Measurements from ENCODE around the gene PTDSS2.
"Not testable (repeated sequence)": the region's sequence is repeated elsewhere in the genome, so short reads cannot be mapped to it uniquely, and the experiment has no call there.

PTDSS2 gene

GRCh38 chr11:512761-513595, 62.9 kb downstream of the PTDSS2 start:
- Histone ChIP-seq H3K9ac (no peak overlapping the region), H3K27me3 (ENCODE audit: insufficient read depth, low read depth) (no peaks in the 10 kb centered on the region), H3K4me2 (no peak overlapping the region), H3K4me1 (ENCODE audit: low read depth, poor library complexity, severe bottlenecking) (no peaks in the 10 kb centered on the region), H2AFZ (ENCODE audit: low read depth) (no peak overlapping the region), H3K27ac (no peak overlapping the region), H4K20me1 (ENCODE audit: insufficient read depth) (no peaks in the 10 kb centered on the region), H3K4me3 (IDR thresholded peaks at IDR 0.05; ENCODE audit: insufficient read depth, low read depth, low read length) (no peak overlapping the region), H3K79me2 (ENCODE audit: insufficient read depth, low read depth) (no peaks in the 10 kb centered on the region), H3K36me3 (ENCODE audit: insufficient read depth) (no peaks in the 10 kb centered on the region)
- TF ChIP-seq CTCF (conservative IDR thresholded peaks at IDR 0.05; ENCODE audit: low read depth, low read length), result no peak

DNA sequence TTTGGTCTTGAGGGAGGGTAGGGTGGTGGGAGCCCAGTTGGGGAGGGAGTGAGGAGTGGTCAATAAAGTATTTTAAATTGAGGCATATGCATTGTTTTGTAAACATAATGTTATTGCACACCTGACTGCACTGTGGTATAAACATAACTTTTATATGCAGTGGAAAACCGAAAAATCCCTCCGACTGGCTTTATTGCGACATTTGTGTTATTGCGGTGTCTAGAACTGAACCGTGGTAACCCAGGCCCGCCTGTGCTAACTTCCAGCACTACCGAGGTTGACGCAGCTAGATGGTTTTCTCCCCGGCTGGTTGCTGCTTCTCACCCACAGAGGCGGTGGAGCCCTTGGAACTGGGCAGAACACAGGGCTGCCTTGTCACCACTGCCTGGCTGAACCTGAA, 64.5 kb downstream of the PTDSS2 start:
- TF ChIP-seq CTCF (conservative IDR thresholded peaks at IDR 0.05; ENCODE audit: low read depth, low read length), result no peak
- Histone ChIP-seq H3K4me3 (IDR thresholded peaks at IDR 0.05; ENCODE audit: insufficient read depth, low read depth, low read length) (no peak overlapping the region), H3K79me2 (ENCODE audit: insufficient read depth, low read depth) (no peaks in the 10 kb centered on the region), H3K9ac (no peak overlapping the region), H3K27me3 (ENCODE audit: insufficient read depth, low read depth) (no peaks in the 10 kb centered on the region), H2AFZ (ENCODE audit: low read depth) (no peak overlapping the region), H3K4me2 (no peak overlapping the region), H3K4me1 (ENCODE audit: low read depth, poor library complexity, severe bottlenecking) (no peaks in the 10 kb centered on the region), H3K36me3 (ENCODE audit: insufficient read depth) (no peaks in the 10 kb centered on the region), H3K27ac (no peak overlapping the region), H4K20me1 (ENCODE audit: insufficient read depth) (no peaks in the 10 kb centered on the region)

DNA sequence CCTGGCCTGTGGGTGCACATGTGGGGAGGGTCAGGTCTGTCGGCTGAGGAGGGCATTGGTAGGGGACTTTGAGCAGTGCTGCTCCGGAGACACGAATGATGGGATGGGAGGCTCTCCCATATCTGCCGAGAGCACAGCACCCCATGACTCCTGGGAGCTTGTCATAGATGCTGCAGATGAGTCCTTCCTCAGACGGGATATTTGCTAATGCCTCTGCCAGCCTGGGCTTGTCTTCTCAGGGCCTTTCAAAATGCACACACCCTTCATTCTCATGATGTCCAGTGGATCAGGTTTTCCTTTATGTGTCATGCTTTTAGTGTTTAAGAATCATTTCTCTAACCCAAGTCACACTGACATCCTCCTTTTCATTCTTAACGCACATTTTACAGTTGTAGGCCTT, 65.1 kb downstream of the PTDSS2 start:
- no peak overlapping the region for H3K4me2 ChIP-seq
- H2AFZ ChIP-seq (ENCODE audit: low read depth), result no peak overlapping the region
- H4K20me1 ChIP-seq (ENCODE audit: insufficient read depth), result no peaks in the 10 kb centered on the region
- H3K79me2 ChIP-seq (ENCODE audit: insufficient read depth, low read depth), result no peaks in the 10 kb centered on the region
- no peak overlapping the region for H3K27ac ChIP-seq
- H3K27me3 ChIP-seq (ENCODE audit: insufficient read depth, low read depth), result no peaks in the 10 kb centered on the region
- H3K4me1 ChIP-seq (ENCODE audit: low read depth, poor library complexity, severe bottlenecking), result no peaks in the 10 kb centered on the region
- no peak overlapping the region for H3K4me3 ChIP-seq (IDR thresholded peaks at IDR 0.05; ENCODE audit: insufficient read depth, low read depth, low read length)
- no peak overlapping the region for H3K9ac ChIP-seq
- no peak for TF ChIP-seq CTCF (conservative IDR thresholded peaks at IDR 0.05; ENCODE audit: low read depth, low read length)
- H3K36me3 ChIP-seq (ENCODE audit: insufficient read depth), result no peaks in the 10 kb centered on the region

DNA sequence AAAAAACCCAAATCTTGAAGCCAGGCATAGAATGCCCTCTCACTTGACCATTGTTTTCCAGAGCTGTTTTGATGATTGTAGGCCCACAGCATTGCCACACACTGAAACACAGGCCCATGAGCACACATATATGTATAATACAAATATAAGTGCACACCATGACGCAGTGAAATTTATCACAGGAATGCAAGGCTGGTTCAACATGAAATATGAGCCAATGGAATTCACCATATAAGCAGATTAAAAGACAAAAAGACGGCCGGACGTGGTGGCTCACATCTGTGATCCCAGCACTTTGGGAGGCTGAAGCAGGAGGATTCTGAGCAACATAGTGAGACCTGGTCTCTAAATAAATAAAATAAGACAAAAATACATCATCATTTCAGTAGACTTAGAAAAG, 66.3 kb downstream of the PTDSS2 start:
- H4K20me1 ChIP-seq (ENCODE audit: insufficient read depth), result no peaks in the 10 kb centered on the region
- H3K9ac ChIP-seq, result no peak overlapping the region
- no peak overlapping the region for H2AFZ ChIP-seq (ENCODE audit: low read depth)
- no peaks in the 10 kb centered on the region for H3K79me2 ChIP-seq (ENCODE audit: insufficient read depth, low read depth)
- no peak for TF ChIP-seq CTCF (conservative IDR thresholded peaks at IDR 0.05; ENCODE audit: low read depth, low read length)
- no peaks in the 10 kb centered on the region for H3K27me3 ChIP-seq (ENCODE audit: insufficient read depth, low read depth)
- no peak overlapping the region for H3K27ac ChIP-seq
- H3K4me3 ChIP-seq (IDR thresholded peaks at IDR 0.05; ENCODE audit: insufficient read depth, low read depth, low read length), result no peak overlapping the region
- H3K4me2 ChIP-seq, result no peak overlapping the region
- H3K4me1 ChIP-seq (ENCODE audit: low read depth, poor library complexity, severe bottlenecking), result no peaks in the 10 kb centered on the region
- no peaks in the 10 kb centered on the region for H3K36me3 ChIP-seq (ENCODE audit: insufficient read depth)

DNA sequence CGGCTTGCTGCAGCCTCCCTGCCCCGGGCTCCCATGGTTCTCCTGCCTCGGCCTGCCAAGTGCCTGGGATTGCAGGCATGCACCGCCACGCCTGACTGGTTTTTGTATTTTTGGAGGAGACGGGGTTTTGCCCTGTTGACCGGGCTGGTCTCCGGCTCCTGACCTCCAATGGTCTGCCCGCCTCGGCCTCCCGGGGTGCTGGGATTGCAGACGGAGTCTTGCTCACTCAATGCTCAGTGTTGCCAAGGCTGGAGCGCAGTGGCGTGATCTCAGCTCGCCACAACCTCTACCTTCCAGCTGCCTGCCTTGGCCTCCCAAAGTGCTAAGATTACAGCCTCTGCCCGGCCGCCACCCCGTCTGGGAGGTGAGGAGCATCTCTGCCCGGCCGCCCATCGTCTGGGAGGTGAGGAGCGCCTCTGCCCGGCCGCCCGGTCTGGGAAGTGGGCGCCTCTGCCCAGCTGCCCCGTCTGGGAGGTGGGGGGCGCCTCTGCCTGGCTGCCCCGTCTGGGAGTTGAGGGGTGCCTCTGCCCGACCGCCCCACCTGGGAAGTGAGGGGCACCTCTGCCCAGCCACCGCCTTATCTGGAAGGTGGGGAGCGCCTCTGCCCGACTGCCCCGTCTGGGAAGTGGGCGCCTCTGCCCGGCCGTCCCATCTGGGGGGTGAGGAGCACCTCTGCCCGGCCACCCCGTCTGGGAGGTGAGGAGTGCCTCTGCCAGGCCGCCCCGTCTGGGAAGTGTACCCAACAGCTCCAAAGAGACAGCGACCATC, 67.0 kb downstream of the PTDSS2 start:
- not testable (repeated sequence) for H3K79me2 ChIP-seq (ENCODE audit: insufficient read depth, low read depth); H4K20me1 ChIP-seq (ENCODE audit: insufficient read depth); H3K27me3 ChIP-seq (ENCODE audit: insufficient read depth, low read depth); H3K4me2 ChIP-seq; H3K4me1 ChIP-seq (ENCODE audit: low read depth, poor library complexity, severe bottlenecking); H3K36me3 ChIP-seq (ENCODE audit: insufficient read depth); H2AFZ ChIP-seq (ENCODE audit: low read depth); H3K4me3 ChIP-seq (IDR thresholded peaks at IDR 0.05; ENCODE audit: insufficient read depth, low read depth, low read length); H3K9ac ChIP-seq; H3K27ac ChIP-seq
